ENCODE results near the gene EMC8. TPM values are rescaled to one million over a fixed set of nuclear protein-coding genes. Genes with fewer than 3 reads are reported as not detected.

Gene EMC8
- polyA plus RNA-seq, 1 donor (not counting 4 experiments of a cell fraction or from before 2014, with no cell fraction given) = 38.5 TPM

- DNase-seq (ENCODE audit: low read depth, low spot score) = no peak
Measured at GRCh38 chr16:85757341-85757822, 42.0 kb downstream of the EMC8 start.

GRCh38 chr16:85755929-85756768, 43.2 kb downstream of the EMC8 start:
- no peaks in the 10 kb centered on the region for H3K27me3 ChIP-seq (ENCODE audit: control insufficient read depth, extremely low read depth, insufficient read depth, low read length)
- no peaks in the 10 kb centered on the region for H4K20me1 ChIP-seq (ENCODE audit: control insufficient read depth, extremely low read depth, insufficient read depth, low read length)
- H3K79me2 ChIP-seq (ENCODE audit: control insufficient read depth, insufficient read depth, low read length) = no peaks in the 10 kb centered on the region
- H3K9me3 ChIP-seq (ENCODE audit: control insufficient read depth, low read depth, low read length) = no peaks in the 10 kb centered on the region
- no peak overlapping the region for H3K4me2 ChIP-seq (ENCODE audit: control insufficient read depth, extremely low read depth, insufficient read depth, low read depth, low read length)
- TF ChIP-seq, protein P1, sequence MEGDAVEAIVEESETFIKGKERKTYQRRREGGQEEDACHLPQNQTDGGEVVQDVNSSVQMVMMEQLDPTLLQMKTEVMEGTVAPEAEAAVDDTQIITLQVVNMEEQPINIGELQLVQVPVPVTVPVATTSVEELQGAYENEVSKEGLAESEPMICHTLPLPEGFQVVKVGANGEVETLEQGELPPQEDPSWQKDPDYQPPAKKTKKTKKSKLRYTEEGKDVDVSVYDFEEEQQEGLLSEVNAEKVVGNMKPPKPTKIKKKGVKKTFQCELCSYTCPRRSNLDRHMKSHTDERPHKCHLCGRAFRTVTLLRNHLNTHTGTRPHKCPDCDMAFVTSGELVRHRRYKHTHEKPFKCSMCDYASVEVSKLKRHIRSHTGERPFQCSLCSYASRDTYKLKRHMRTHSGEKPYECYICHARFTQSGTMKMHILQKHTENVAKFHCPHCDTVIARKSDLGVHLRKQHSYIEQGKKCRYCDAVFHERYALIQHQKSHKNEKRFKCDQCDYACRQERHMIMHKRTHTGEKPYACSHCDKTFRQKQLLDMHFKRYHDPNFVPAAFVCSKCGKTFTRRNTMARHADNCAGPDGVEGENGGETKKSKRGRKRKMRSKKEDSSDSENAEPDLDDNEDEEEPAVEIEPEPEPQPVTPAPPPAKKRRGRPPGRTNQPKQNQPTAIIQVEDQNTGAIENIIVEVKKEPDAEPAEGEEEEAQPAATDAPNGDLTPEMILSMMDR (optimal IDR thresholded peaks at IDR 0.05 in 1 of 3, IDR thresholded peaks at IDR 0.05 in 1 of 3, conservative IDR thresholded peaks at IDR 0.05 in 1 of 3; ENCODE audit: extremely low read depth in 1 of 3, insufficient read depth in 2 of 3, low read length in 3 of 3) = no peak
- no peak for TF ChIP-seq EZH2 (IDR thresholded peaks at IDR 0.05; ENCODE audit: low read length)
- DNase-seq (ENCODE audit: low read depth, low spot score) (no peak), FAIRE-seq (no peak)
- H2AFZ ChIP-seq (ENCODE audit: control insufficient read depth, low read length) = no peak overlapping the region
- no peak overlapping the region for H3K27ac ChIP-seq (ENCODE audit: control insufficient read depth, insufficient read depth, low read length)
- H3K9ac ChIP-seq (ENCODE audit: control insufficient read depth, extremely low read depth, insufficient read depth, low read length) = no peak overlapping the region
- dilution Hi-C loops (cut with MboI; ENCODE audit: extremely low pct_ligation_motif_present, low sequenced_read_pairs) = no loop called here
- H3K9me1 ChIP-seq (ENCODE audit: control insufficient read depth, extremely low read depth, insufficient read depth, low read length) = no peaks in the 10 kb centered on the region
- peaks cover 50% of the 10 kb centered on the region for H3K4me1 ChIP-seq (ENCODE audit: control insufficient read depth, extremely low read depth, insufficient read depth, low read length)
- H3K36me3 ChIP-seq (ENCODE audit: control insufficient read depth in 2 of 2, extremely low read depth in 1 of 2, insufficient read depth in 2 of 2, low read length in 2 of 2) = no peaks in the 10 kb centered on the region
- no peak overlapping the region for H3K4me3 ChIP-seq (ENCODE audit: control insufficient read depth in 2 of 3, extremely low read depth in 1 of 3, insufficient read depth in 2 of 3, low read depth in 1 of 3, low read length in 3 of 3)

More at GRCh38 chr16:85757341-85757822, 42.0 kb downstream of the EMC8 start:
- H3K4me2 ChIP-seq (ENCODE audit: control insufficient read depth, extremely low read depth, insufficient read depth, low read depth, low read length) = peak overlapping the region; percentile 29
- H3K9me3 ChIP-seq (ENCODE audit: control insufficient read depth, low read depth, low read length) = no peaks in the 10 kb centered on the region
- no peak overlapping the region for H3K4me3 ChIP-seq (ENCODE audit: control insufficient read depth in 2 of 3, extremely low read depth in 1 of 3, insufficient read depth in 2 of 3, low read depth in 1 of 3, low read length in 3 of 3)
- no peaks in the 10 kb centered on the region for H3K9me1 ChIP-seq (ENCODE audit: control insufficient read depth, extremely low read depth, insufficient read depth, low read length)
- H2AFZ ChIP-seq (ENCODE audit: control insufficient read depth, low read length) = no peak overlapping the region
- H3K79me2 ChIP-seq (ENCODE audit: control insufficient read depth, insufficient read depth, low read length) = no peaks in the 10 kb centered on the region
- H3K27ac ChIP-seq (ENCODE audit: control insufficient read depth, insufficient read depth, low read length) = no peak overlapping the region
- dilution Hi-C loops (cut with MboI; ENCODE audit: extremely low pct_ligation_motif_present, low sequenced_read_pairs) = no loop called here
- TF ChIP-seq, protein P1 (optimal IDR thresholded peaks at IDR 0.05 in 1 of 3, IDR thresholded peaks at IDR 0.05 in 1 of 3, conservative IDR thresholded peaks at IDR 0.05 in 1 of 3; ENCODE audit: extremely low read depth in 1 of 3, insufficient read depth in 2 of 3, low read length in 3 of 3) = no peak
- TF ChIP-seq EZH2 (IDR thresholded peaks at IDR 0.05; ENCODE audit: low read length) = no peak
- no peak overlapping the region for H3K9ac ChIP-seq (ENCODE audit: control insufficient read depth, extremely low read depth, insufficient read depth, low read length)
- H3K4me1 ChIP-seq (ENCODE audit: control insufficient read depth, extremely low read depth, insufficient read depth, low read length) = peaks cover 38% of the 10 kb centered on the region
- no peaks in the 10 kb centered on the region for H3K27me3 ChIP-seq (ENCODE audit: control insufficient read depth, extremely low read depth, insufficient read depth, low read length)
- no peaks in the 10 kb centered on the region for H3K36me3 ChIP-seq (ENCODE audit: control insufficient read depth in 2 of 2, extremely low read depth in 1 of 2, insufficient read depth in 2 of 2, low read length in 2 of 2)
- no peaks in the 10 kb centered on the region for H4K20me1 ChIP-seq (ENCODE audit: control insufficient read depth, extremely low read depth, insufficient read depth, low read length)
- peak; percentile 89 for FAIRE-seq
